Esophagus squamous epithelium (tissue), 5 donors: ENCODE measurements around the gene PRKG1. TPM values are rescaled to one million over a fixed set of nuclear protein-coding genes. Genes with fewer than 3 reads are reported as not detected.

Experiments
- DNase-seq: peaks from one replicate; lab custom pipeline; 2025; lab: John Stamatoyannopoulos, UW
- H3K27ac ChIP-seq, 4 donors: fragments of 200-600 bp; sonication (generic); one replicate each; pipeline ENCODE4 v1.5.1; 2016 to 2019; ENCODE audit warnings: mild to moderate bottlenecking in 1 of 4
- H3K27me3 ChIP-seq, 4 donors: fragments of 200-600 bp; sonication (generic); 1 replicate in 3 of 4; 2 replicates in 1 of 4; pipeline versions ENCODE4 v1.5.1 to v1.6.0; 2017 to 2021; ENCODE audit warnings: antibody characterized with exemption in 1 of 4
- H3K36me3 ChIP-seq, 3 donors: fragments of 200-600 bp; sonication (generic); one replicate each; pipeline ENCODE4 v1.5.1; 2016 to 2019
- H3K4me1 ChIP-seq, 3 donors: fragments of 200-600 bp; sonication (generic); one replicate each; pipeline ENCODE4 v1.5.1; 2017 to 2019
- H3K4me3 ChIP-seq, 4 donors: fragments of 200-600 bp; sonication (generic); 1 replicate in 3 of 4; 2 replicates in 1 of 4; pipeline ENCODE4 v1.5.1; 2016 to 2019; ENCODE audit warnings: mild to moderate bottlenecking in 2 of 4, moderate library complexity in 1 of 4
- H3K9me3 ChIP-seq, 3 donors: fragments of 200-600 bp; sonication (generic); one replicate each; pipeline ENCODE4 v1.5.1; 2016 to 2019
- CTCF ChIP-seq, 6 experiments: fragments of 450-650 bp in 4 of 6; fragments of 200-600 bp in 2 of 6; sonication (generic) in 2 of 6; IDR thresholded peaks; one replicate each; pipeline ENCODE4 v1.5.1; 2016 to 2019; ENCODE audit warnings: antibody characterized with exemption in 6 of 6, mild to moderate bottlenecking in 4 of 6, moderate library complexity in 4 of 6
- POLR2A ChIP-seq, 4 donors: fragments of 450-650 bp; IDR thresholded peaks; one replicate each; pipeline ENCODE4 v1.6.1; 2017; ENCODE audit warnings: antibody characterized with exemption in 4 of 4, mild to moderate bottlenecking in 4 of 4, moderate library complexity in 3 of 4
- WGBS, 2 donors: methylation state at CpG; one replicate each; pipeline ENCODE4 v1.1.5; 2018; 5-methylcytosine and 5-hydroxymethylcytosine counted together
- intact Hi-C: fragments of 100-400 bp; cut with DNase I; formaldehyde crosslinking; loops from one replicate; pipeline ENCODE4 v1.15.0; 2022
- total RNA-seq, 4 donors: library from RNA; depleted of rRNA; stranded (reverse); fragments of >200 nt; gene quantifications; one replicate each; pipeline ENCODE4 v1.1.0, GENCODE V29; 2016
- donor health status: DM: yes; HTN: yes; CAD: no.

The PRKG1 gene
- total RNA-seq, 4 donors from 2014 or later: 2.0 to 10.9 (median 3.8) TPM

- no peaks in the 10 kb centered on the region for H3K4me1 ChIP-seq
- H3K27ac ChIP-seq: no peak overlapping the region
- intact Hi-C loops: no loop called here
- no peak for DNase-seq
- H3K27me3 ChIP-seq: no peaks in the 10 kb centered on the region
- no peak overlapping the region for H3K4me3 ChIP-seq
- TF ChIP-seq CTCF (IDR thresholded peaks at IDR 0.05) (no peak), POLR2A (IDR thresholded peaks at IDR 0.05) (no peak)
- 18 to 48% methylated on average over 1 of the region's 1 CpG for WGBS, 2 donors
- no peaks in the 10 kb centered on the region for H3K36me3 ChIP-seq
- H3K9me3 ChIP-seq: no peaks in the 10 kb centered on the region
Measured at GRCh38 chr10:51319173-51319435, 244.8 kb downstream of the PRKG1 start.

- no peaks in the 10 kb centered on the region for H3K27me3 ChIP-seq
- intact Hi-C loops: no loop called here
- TF ChIP-seq CTCF (IDR thresholded peaks at IDR 0.05): no peak
- TF ChIP-seq POLR2A (IDR thresholded peaks at IDR 0.05): no peak
- 73 to 83% methylated on average over 3 of the region's 3 CpGs for WGBS, 2 donors
- H3K27ac ChIP-seq: no peak overlapping the region
- H3K4me3 ChIP-seq: no peak overlapping the region
- H3K9me3 ChIP-seq: no peaks in the 10 kb centered on the region
- no peaks in the 10 kb centered on the region for H3K36me3 ChIP-seq
- no peak for DNase-seq
- H3K4me1 ChIP-seq: no peaks in the 10 kb centered on the region
Measured at GRCh38 chr10:51321300-51321699, 247.0 kb downstream of the PRKG1 start.

GRCh38 chr10:51321980-51322379, 247.7 kb downstream of the PRKG1 start:
- H3K27ac ChIP-seq: no peak overlapping the region
- no peaks in the 10 kb centered on the region for H3K9me3 ChIP-seq
- no peak for TF ChIP-seq POLR2A (IDR thresholded peaks at IDR 0.05)
- no peak for TF ChIP-seq CTCF (IDR thresholded peaks at IDR 0.05)
- no peaks in the 10 kb centered on the region for H3K4me1 ChIP-seq
- no peak for DNase-seq
- WGBS, 2 donors: 38 to 49% methylated on average over 3 of the region's 3 CpGs
- H3K4me3 ChIP-seq: no peak overlapping the region
- H3K36me3 ChIP-seq: no peaks in the 10 kb centered on the region
- H3K27me3 ChIP-seq: no peaks in the 10 kb centered on the region
- intact Hi-C loops: no loop called here

GRCh38 chr10:51325649-51326048, 251.4 kb downstream of the PRKG1 start:
- Histone ChIP-seq H3K27ac (no peak overlapping the region), H3K36me3 (no peaks in the 10 kb centered on the region), H3K4me1 (no peaks in the 10 kb centered on the region), H3K4me3 (no peak overlapping the region), H3K9me3 (no peaks in the 10 kb centered on the region), H3K27me3 (no peaks in the 10 kb centered on the region)
- intact Hi-C loops: no loop called here
- WGBS, 2 donors: 71 to 75% methylated on average over 2 of the region's 2 CpGs
- TF ChIP-seq CTCF (IDR thresholded peaks at IDR 0.05) (no peak), POLR2A (IDR thresholded peaks at IDR 0.05) (no peak)
- DNase-seq: no peak

GRCh38 chr10:51326174-51326573, 251.9 kb downstream of the PRKG1 start:
- DNase-seq: no peak
- Histone ChIP-seq H3K27ac (no peak overlapping the region), H3K4me3 (no peak overlapping the region), H3K36me3 (no peaks in the 10 kb centered on the region), H3K9me3 (no peaks in the 10 kb centered on the region), H3K4me1 (no peaks in the 10 kb centered on the region), H3K27me3 (no peaks in the 10 kb centered on the region)
- 83 to 100% methylated on average over 1 of the region's 1 CpG for WGBS, 2 donors
- TF ChIP-seq CTCF (IDR thresholded peaks at IDR 0.05): no peak
- TF ChIP-seq POLR2A (IDR thresholded peaks at IDR 0.05): no peak
- intact Hi-C loops: no loop called here
